Right ventricle myocardium superior (tissue), 1 donor: ENCODE measurements around the gene SLC4A9. TPM values are rescaled to one million over a fixed set of nuclear protein-coding genes. Genes with fewer than 3 reads are reported as not detected.

ENCODE experiments used
- ATAC-seq: fragments of 200-7000 bp; cut with Tn5 transposase; one replicate; pipeline ENCODE4 v1.9.1; 2020; ENCODE audit warnings: mild to moderate bottlenecking; ENCODE audit not compliant: poor library complexity
- DNase-seq: peaks from one replicate; pipeline ENCODE4 v3.0.0-alpha.2; 2020
- intact Hi-C: fragments of 100-400 bp; cut with DNase I; formaldehyde crosslinking; loops from one replicate; pipeline ENCODE4 v1.11.2; 2022
- total RNA-seq: library from RNA; stranded (reverse); fragmentation: NEBNext Ultra II Directional; extraction: Animal tissue kit (Norgen Biotek cat#: 25700); gene quantifications from one replicate; pipeline ENCODE4 v1.2.1, GENCODE V29; 2021
- donor health status: DM: no; HTN: yes; CAD: no; lungs with severe emphysema.

SLC4A9 gene
- total RNA-seq, 1 donor from 2014 or later: not detected

GRCh38 chr5:140381351-140381750, 21.4 kb downstream of the SLC4A9 start:
- intact Hi-C loops: no loop called here
- DNase-seq: no peak
- ATAC-seq: no peak

GRCh38 chr5:140381972-140382371, 22.0 kb downstream of the SLC4A9 start:
- intact Hi-C loops: no loop called here
- ATAC-seq (no peak), DNase-seq (no peak)

DNA sequence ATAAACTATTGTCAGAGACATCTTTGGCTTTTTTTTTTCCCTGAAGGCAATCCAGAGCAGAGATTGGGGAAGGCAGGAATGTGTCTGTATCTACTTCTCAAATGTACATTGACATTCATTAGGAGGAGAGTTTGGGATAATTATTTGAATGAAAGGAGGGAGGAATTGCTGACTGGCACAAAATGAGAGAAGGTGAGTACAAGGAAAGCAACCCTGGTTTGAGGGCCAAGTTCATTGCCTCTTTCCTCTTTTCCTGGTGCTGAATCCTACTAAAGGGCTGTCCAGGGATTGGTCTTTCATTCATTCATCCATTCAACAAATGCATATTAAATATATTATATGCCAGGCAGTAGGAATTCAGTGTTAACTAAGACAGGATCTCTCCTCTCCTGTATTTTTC, 22.9 kb downstream of the SLC4A9 start:
- intact Hi-C loops: no loop called here
- no peak for ATAC-seq
- no peak for DNase-seq

GRCh38 chr5:140383300-140383699, 23.3 kb downstream of the SLC4A9 start:
- no peak for ATAC-seq
- intact Hi-C loops: no loop called here
- no peak for DNase-seq

DNA sequence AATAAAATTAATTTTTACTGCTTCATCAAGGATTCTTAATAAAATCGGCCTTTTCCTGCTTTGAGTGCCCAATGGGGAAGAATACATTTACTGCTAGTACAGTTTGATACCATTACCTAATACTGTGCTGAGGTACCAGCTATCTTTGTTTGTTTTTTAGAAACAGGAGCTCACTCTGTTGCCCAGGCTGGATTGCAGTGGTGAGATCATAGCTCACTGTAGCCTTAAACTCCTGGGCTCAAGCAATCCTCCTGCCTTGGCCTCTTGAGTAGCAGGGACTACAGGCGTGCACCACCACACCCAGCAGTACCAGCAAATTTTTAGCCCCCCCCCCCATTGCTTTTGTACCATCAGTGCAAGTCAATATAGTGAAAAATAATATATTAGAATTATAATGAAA, 28.1 kb downstream of the SLC4A9 start:
- ATAC-seq: no peak
- intact Hi-C loops: no loop called here
- DNase-seq: no peak

DNA sequence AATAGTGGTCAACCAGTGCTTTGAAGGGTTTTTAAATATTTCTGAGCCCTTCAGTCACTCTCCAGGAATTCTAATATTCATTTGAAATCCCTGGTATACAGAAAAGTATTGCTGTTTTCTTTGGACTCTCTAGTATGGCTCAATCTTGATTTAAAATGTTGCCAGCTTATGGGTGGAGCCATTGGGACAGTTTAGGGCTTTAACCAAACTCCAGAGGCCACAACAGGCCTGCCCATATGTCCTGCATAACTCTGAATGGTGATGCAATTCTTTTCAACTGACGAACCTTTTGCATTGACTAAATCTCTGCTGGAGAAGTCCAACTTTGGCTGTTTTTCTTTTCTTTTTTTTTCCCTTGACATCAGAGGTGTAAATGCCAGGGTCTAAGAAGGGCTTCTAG, 31.3 kb downstream of the SLC4A9 start:
- peak; percentile 10 for DNase-seq
- intact Hi-C loops: no loop called here
- no peak for ATAC-seq

DNA sequence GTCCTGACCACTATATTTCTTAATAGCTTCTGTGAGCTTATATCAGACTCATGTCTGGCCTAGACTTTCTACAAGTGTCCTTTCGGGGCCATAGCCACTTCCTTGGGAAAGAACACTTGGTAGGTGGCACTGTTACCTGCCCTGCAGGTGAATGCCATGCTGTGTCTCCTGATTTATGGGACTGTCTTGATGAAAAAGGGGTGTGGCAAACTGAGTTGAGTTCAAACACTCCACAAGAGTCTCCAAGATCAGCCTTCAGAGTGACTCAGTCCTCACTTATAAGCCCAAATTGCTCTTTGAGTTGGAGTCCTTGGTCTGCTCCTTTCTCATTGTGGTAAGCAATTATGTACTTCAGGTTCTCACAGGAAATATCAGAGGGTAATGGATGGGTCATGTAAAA, 31.7 kb downstream of the SLC4A9 start:
- peak; percentile 6 for DNase-seq

DNA sequence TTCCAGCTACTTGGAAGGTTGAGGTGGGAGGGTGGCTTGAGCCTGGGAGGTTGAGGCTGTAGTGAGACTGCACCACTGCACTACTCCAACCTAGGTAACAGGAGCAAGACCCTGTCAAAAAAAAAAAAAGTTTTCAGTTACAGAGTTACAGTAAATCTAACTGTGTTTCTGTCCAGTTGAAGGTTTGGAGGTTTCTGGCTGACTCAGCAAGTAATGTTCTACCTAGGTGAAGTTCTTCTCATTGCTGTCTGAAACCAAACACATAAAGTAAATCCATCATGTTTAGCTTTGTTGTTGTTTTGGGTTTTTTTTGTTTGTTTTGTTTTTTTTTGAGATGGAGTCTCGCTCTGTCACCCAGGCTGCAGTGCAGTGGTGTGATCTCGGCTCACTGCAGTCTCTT, 33.7 kb downstream of the SLC4A9 start:
- peak; percentile 8 for DNase-seq
- no peak for ATAC-seq
- intact Hi-C loops: no loop called here

More for the DNA sequence above, 31.7 kb downstream of the SLC4A9 start:
- no peak for ATAC-seq
- intact Hi-C loops: no loop called here

DNA sequence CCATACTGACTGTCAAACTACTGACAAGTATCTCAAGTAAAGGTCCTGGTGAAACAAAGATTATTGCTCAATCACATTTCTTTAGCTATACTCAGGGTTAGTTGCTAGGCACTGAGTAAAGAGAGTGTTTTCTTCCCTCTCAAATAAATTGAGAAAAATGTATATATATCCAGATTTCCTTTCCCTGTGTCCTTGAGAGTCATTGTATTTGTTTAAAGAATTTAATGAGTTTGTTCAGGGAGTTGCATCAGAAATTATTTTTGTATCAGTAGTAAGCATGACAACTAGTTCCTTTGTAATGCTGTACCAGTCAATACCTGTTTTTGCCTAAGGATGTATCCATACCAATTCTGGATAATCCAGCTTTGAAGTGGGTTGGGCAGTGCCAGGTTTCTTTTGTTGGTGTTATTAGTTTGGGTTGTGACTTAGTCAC, 38.4 kb downstream of the SLC4A9 start:
- DNase-seq (no peak), ATAC-seq (no peak)
- intact Hi-C loops: no loop called here

DNA sequence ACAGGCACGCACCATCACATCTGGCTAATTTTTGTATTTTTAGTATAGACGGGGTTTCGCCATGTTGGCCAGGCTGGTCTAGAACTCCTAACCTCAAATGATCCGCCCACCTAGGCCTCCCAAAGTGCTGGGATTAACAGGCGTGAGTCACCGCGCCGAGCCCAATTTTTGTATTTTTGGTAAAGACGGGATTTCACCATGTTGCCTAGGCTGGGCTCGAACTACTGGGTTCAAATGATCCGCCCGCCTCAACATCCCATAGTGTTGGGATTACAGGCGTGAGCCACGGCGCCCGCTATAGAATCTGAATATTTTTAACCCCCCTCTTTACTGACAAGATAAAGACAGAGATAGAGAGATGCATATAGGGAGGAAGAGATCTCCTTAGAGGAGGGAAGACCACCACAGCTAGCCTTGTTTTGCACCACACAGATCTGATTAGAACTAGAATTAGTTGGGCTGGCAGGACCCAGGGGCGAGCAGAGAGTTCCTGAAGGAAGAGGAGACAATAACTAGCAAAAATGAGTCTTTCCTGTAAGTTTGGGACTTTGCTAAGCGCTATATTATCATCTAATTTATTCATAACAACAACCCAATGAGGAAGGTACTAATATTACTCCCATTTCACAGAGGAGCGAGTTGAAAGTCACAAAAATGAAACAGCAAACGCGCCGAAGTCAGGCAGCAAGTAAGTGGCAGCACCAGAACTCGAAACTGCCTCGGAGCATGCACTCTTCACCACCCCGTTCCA, 40.2 kb downstream of the SLC4A9 start:
- ATAC-seq (no peak), DNase-seq (no peak)
- intact Hi-C loops: no loop called here

DNA sequence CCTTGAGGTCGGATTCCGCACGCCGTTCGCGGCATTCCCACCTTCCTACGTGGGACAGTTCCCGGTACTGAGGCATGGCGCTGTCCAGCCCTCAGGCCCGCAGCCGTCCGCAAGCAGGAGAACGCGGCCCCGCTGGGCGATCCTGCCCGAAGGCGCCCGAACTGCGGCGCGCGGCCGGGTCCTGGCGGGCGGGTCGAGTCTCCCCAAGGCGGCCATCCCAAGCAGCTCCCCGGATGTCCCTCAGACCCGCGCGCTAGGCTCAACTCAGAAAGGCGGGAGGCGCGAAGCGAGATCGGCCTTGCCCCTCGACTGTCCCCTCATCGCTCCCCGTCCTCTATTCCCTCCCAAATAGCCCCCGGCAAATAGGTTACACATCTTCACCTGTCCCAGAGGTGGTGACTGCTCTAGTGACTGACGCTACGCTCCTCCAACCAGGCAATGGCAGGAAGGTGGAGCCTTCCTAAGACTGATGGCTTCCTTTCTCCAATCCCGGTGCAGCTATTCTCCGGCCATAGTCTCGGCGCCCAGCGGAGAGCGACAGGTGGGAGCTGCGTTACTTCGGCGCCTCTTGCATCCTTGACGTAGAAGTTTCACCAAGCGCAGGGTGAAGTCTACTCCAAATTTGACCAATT, 40.9 kb downstream of the SLC4A9 start:
- DNase-seq: peak; percentile 94
- intact Hi-C loops: no loop called here
- ATAC-seq: peak; percentile 86

DNA sequence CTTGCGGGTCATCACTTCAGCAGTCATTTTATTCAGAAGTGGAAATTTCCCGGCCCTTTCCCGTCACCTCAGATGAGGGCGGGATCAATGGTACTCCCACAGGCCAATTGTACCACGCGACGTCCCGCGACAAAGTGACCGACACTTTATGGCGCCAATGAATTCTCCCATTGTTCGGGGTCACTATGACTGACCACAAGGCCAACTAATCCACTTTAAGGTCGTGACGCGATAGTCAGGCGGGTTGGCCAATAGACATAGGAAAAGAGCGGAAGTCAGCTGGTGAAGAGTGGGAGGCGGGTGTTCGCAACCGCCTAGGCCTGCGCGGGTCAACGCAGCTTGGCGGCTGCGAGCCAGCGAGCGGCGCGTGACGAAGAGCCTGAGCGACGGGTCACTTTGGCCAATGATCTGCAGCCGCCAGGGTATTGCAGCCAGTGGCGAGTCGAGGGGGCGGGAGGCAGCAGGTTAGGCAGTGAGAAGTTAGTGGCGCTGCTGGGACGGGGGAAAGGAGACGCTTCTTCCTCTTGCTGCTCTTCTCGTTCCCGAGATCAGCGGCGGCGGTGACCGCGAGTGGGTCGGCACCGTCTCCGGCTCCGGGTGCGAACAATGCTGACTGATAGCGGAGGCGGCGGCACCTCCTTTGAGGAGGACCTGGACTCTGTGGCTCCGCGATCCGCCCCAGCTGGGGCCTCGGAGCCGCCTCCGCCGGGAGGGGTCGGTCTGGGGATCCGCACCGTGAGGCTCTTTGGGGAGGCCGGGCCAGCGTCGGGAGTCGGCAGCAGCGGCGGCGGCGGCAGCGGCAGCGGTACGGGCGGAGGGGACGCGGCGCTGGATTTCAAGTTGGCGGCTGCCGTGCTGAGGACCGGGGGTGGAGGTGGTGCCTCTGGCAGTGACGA, 41.6 kb downstream of the SLC4A9 start, which contains the start of gene ANKHD1:
Gene ANKHD1 (plus strand): TSS at position 472 of the 896 bp plus-strand sequence. CDS start 135 bp downstream, at position 607.
- intact Hi-C loops: no loop called here
- DNase-seq (peak; percentile 99), ATAC-seq (peak; percentile 92)

GRCh38 chr5:140402258-140403074, 42.5 kb downstream of the SLC4A9 start:
- ATAC-seq (peak; percentile 1), DNase-seq (peak; percentile 58)
- intact Hi-C loops: no loop called here

DNA sequence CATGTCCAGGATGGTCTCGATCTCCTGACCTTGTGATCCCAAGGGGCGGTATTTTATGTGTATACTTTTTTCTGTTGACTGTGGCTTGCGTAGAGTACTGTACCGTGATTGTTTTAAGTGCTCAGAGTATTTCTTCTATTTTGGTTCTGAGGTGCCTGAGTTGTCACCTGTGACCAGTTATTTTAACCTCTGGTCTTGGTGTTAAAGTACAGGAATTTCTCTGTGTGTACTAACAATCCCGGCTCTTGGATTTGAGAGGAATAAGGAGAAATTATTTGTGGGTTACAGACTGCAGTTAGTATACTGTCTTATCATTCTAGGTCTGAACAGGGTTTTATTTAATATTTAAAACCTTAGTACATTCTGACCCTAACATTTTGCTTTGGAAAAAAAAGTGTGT, 43.6 kb downstream of the SLC4A9 start:
- ATAC-seq (no peak), DNase-seq (no peak)
- intact Hi-C loops: no loop called here

DNA sequence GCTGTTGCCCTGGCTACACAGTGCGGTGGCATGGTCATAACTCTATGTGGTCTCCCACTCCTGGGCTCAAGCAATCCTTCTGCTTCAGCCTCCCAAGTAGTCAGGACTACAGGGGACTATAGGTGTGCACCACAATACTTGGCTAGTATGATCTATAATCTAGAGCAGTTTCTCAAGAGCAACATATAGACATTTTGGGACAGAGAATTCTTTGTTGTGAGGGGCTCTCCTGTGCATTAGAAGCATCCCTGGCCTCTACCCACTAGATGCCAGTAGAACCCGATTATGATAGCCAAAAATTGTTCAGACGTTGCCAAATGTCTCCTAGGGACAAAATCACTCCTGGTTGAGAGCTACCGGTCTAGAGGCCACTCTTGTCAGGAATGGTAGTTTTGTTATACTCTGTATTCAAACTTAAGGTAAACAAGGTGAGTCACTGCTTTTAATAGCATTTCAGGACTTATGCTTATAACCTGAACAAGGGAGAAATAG, 48.8 kb downstream of the SLC4A9 start:
- ATAC-seq (peak; percentile 59), DNase-seq (no peak)
- intact Hi-C loops: no loop called here

DNA sequence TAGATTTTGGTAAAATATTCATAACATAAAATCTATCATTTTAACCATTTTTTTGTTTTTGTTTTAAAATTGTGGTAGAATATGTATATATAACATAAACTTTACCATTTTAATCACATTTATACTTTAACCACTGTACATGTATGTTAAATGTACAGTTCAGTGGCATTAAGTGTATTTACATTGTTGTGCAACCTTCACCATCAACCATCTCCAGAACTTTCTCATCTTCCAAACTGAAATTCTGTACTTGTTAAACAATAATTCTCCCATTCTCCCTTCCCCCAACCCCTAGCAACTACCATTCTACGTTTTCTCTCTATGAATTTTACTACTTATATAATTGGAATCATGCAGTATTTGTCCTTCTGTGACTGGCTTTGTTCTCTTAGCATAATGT, 53.2 kb downstream of the SLC4A9 start:
- no peak for DNase-seq
- no peak for ATAC-seq
- intact Hi-C loops: no loop called here

DNA sequence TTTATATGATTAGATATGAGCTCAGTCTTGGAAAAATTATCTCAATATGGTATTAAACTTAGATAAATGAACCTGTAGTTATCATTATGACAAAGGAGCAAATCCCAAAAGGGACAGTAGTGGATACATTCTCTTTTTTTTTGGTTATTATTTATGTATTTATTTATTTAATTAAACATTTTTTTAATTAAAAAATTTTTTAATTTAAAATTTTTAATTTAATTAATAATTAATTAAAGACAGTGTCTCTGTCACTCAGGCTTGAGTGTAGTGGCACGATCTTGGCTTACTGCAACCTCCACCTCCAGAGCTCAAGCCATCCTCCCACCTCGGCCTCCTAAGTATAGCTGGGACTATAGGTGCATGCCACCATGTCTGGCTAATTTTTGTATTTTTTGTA, 57.2 kb downstream of the SLC4A9 start:
- ATAC-seq: no peak
- intact Hi-C loops: no loop called here

DNA sequence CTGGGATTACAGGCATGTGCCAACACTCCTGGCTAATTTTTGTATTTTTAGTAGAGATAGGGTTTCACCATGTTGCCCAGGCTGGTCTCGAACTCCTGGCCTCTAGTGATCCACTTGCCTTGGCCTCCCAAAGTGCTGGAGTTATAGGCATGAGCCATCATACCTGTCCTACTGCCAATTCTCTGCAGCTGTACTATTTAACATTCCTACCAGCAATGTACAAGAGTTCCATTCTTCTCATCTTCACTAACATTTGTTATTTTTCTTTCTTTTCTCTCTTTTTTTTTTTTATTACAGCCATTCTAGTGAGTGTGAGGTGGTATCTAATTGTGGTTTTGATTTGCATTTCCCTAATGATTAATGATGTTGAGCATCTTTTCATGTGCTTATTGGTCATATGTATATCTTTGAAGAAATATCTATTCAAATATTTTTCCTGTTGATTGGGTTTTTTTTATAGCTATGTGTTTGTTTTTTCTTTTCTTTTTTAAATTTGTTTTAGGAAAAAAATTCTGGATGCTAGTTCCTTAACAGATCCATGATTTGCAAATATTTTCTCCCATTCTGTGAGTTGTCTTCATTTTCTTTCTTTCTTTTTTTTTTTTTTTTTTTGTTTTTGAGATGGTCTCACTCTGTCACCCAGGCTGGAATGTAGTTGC, 59.0 kb downstream of the SLC4A9 start:
- intact Hi-C loops: no loop called here

More for the DNA sequence above, 57.2 kb downstream of the SLC4A9 start:
- DNase-seq: no peak

More for the DNA sequence above, 59.0 kb downstream of the SLC4A9 start:
- ATAC-seq (no peak), DNase-seq (no peak)
